ENCODE measurements around the gene SERPINA10.
"Not testable (repeated sequence)": the region's sequence is repeated elsewhere in the genome, so short reads cannot be mapped to it uniquely, and the experiment has no call there.

Gene SERPINA10

DNA sequence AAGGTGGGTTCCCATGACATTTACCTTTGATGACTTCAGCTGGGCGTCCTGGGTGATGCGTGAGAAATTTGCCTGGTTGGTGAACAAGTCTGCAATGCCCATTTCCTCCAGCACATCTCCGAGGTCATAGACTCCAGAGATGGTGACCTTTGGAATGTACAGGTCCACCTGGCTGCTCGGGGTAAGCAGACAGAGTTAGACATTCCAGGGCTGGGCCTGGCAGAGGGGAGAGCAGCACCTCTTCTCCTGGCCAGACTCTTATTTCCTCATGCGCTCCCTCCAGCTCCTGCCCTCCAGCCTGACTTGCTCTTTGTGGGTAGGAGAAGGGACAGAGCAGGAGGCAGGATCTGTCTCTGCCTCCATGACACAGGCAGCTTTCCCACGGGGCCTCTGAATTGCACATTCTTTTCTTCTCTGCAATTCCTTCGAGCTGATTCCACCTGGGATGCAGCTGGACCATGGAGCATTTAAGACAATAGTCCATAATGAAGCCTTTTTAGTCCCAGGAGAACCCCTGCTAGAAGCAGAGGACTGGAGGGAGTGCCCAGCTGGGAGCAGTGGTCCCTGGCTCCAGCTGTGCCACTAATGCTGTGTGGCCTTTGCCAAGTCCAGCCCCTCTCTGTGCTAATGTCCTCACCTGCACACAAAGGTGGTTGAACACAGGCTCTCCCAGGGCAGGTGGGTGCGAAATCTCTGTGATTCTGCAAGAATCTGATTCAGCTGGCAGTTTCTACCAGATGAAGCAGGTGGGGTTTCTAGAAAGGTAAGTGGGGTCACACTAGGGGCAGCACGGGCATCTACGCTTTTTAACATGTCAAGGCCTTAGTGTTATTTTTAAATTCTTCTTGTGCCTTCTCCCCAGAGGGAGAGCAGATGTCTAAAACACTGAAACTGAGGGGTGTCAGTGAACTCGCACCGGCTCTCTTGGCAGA, 13.2 kb upstream of the SERPINA10 start:
- TF ChIP-seq, protein P1, sequence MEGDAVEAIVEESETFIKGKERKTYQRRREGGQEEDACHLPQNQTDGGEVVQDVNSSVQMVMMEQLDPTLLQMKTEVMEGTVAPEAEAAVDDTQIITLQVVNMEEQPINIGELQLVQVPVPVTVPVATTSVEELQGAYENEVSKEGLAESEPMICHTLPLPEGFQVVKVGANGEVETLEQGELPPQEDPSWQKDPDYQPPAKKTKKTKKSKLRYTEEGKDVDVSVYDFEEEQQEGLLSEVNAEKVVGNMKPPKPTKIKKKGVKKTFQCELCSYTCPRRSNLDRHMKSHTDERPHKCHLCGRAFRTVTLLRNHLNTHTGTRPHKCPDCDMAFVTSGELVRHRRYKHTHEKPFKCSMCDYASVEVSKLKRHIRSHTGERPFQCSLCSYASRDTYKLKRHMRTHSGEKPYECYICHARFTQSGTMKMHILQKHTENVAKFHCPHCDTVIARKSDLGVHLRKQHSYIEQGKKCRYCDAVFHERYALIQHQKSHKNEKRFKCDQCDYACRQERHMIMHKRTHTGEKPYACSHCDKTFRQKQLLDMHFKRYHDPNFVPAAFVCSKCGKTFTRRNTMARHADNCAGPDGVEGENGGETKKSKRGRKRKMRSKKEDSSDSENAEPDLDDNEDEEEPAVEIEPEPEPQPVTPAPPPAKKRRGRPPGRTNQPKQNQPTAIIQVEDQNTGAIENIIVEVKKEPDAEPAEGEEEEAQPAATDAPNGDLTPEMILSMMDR (IDR thresholded peaks at IDR 0.05; ENCODE audit: borderline replicate concordance, control extremely low read depth, extremely low read depth, insufficient read depth, missing control alignments), result no peak
- DNase-seq (ENCODE audit: low spot score), result no peak
- in situ Hi-C loops (cut with MboI; ENCODE audit: low sequenced_read_pairs, unreplicated experiment), result no loop called here

DNA sequence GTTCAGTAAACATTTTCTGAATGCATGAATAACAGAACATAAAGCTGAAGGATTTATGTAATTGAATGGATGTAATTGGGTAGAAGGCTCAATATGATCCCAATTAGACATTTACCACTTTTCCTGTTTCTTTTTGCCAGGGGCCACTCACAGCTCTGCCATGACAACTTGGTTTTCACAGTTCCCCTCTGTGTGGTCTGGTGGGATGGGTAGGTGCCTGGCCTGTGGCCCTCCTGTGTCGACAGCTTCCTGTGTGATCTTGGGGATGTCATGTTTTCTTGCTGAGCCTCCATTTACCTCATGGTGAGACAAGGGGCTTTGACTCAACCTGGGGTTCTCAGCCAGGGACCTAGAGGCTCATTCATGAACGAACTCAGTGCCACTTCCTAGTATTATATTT, 12.6 kb upstream of the SERPINA10 start:
- in situ Hi-C loops (cut with MboI; ENCODE audit: low sequenced_read_pairs, unreplicated experiment), result no loop called here
- DNase-seq (ENCODE audit: low spot score), result no peak
- TF ChIP-seq, protein P1 (IDR thresholded peaks at IDR 0.05; ENCODE audit: borderline replicate concordance, control extremely low read depth, extremely low read depth, insufficient read depth, missing control alignments), result no peak

DNA sequence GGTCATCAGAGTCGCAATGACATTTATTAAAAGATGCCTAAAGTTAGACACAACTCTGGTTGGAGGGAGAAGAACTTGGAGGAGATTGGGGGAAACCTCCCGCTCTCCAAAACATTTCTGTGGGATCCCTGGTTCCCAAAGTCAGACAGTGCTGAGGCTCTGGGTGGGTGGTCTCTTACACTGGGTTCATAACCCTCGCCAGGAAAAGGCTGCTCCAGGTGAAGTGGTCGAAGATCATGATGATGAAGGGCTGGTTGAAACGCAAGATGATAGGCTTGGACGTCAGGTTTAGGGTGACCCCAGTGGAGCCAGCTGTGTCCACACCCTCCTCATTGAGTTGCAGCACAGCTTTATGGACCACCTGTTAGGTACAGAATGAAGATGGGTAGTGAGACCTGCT, 11.2 kb upstream of the SERPINA10 start:
- TF ChIP-seq, protein P1 (IDR thresholded peaks at IDR 0.05; ENCODE audit: borderline replicate concordance, control extremely low read depth, extremely low read depth, insufficient read depth, missing control alignments), result no peak
- in situ Hi-C loops (cut with MboI; ENCODE audit: low sequenced_read_pairs, unreplicated experiment), result no loop called here
- DNase-seq (ENCODE audit: low spot score), result no peak

DNA sequence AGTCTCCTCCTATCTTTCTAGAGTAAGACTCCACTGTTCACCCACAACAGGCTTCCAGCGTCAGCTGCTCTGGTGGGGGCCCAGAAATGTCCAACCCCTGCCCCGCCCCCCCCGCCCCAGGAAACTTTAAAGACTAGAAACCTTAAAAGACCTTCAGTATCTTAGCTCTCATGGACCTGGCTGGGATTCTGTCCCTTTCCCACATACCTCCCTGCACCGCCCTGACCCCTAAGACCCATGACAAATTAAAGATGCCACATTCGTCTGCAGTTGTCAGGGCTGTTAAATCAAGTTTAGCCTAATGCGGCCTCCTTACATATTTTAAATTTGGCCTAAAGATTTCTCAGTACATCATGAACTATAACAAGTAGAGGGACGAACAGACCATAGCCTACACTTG, 10.0 kb upstream of the SERPINA10 start:
- TF ChIP-seq, protein P1 (IDR thresholded peaks at IDR 0.05; ENCODE audit: borderline replicate concordance, control extremely low read depth, extremely low read depth, insufficient read depth, missing control alignments), result no peak
- DNase-seq (ENCODE audit: low spot score), result no peak
- in situ Hi-C loops (cut with MboI; ENCODE audit: low sequenced_read_pairs, unreplicated experiment), result no loop called here

DNA sequence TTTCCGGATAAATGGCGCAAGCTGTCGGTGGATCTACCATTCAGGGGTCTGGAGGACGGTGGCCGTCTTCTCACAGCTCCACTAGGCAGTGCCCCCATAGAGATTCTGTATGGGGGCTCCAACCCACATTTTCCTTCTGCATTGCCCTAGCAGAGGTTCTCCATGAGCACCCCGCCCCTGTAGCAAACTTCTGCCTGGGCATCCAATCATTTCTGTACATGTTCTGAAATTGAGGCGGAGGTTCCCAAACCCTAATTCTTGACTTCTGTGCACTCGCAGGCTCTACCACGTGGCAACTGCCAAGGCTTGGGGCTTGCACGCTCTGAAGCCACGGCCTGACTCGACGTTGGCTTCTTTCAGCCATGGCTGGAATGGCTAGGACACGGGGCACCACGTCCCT, 5.1 kb upstream of the SERPINA10 start:
- TF ChIP-seq, protein P1 (IDR thresholded peaks at IDR 0.05; ENCODE audit: borderline replicate concordance, control extremely low read depth, extremely low read depth, insufficient read depth, missing control alignments), result no peak
- in situ Hi-C loops (cut with MboI; ENCODE audit: low sequenced_read_pairs, unreplicated experiment), result no loop called here
- DNase-seq (ENCODE audit: low spot score), result no peak

DNA sequence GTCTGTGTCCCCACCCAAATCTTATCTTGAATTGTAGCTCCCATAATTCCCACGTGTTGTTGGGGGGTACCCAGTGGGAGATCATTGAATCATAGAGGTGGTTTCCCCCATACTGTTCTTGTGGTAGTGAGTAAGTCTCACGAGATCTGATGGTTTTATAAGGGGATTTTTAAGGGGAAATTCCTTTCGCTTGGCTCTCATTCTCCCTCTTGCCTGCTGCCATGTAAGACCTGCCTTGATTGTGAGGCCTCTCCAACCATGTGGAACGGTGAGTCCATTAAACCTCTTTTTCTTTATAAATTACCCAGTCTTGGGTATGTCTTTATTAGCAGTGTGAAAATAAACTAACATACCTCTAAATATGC, 3.1 kb upstream of the SERPINA10 start:
- DNase-seq (ENCODE audit: low spot score); in situ Hi-C loops (cut with MboI; ENCODE audit: low sequenced_read_pairs, unreplicated experiment): not testable (repeated sequence)

DNA sequence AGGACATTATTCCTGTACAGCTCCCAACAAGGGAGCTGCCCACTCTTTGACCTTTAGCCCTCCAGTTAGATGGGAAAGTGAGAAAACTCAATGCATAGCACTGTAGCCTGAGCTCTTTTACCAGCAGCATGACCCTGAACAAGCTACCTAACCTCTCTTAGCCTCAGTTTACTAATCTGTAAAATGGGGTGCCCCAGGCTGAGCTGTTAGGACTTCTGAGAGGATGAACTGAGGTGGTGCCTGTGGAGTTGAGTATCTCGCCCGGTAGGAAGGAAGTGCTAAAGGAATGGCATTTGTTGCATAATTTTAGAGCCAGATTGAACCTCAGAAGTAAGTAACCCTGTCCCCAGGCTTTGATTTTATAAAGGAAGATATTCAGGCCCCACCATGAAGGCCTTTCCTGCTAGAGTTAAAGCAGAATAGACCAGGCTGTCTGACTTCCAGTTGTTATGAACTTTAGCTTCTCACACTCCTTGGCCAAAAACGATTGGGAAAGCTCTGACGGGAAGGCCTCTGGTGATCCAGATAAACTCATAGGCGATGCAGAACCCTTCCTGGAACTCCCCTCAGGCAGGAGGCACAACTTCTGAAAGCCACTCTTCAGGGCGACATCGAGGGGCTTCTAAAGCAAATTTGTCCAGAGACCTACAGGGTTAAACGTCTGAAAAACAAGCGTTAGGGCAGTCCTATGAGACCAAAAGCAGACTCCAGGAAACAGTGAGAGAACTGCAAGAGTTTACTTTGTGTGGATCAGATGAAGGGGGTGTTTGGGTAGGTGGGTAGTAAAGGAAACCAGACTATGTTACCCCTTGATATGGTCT, 2.5 kb upstream of the SERPINA10 start:
- in situ Hi-C loops (cut with MboI; ENCODE audit: low sequenced_read_pairs, unreplicated experiment), result no loop called here
- DNase-seq (ENCODE audit: low spot score), result no peak

More for the DNA sequence above, 2.5 kb upstream of the SERPINA10 start:
- TF ChIP-seq, protein P1 (IDR thresholded peaks at IDR 0.05; ENCODE audit: borderline replicate concordance, control extremely low read depth, extremely low read depth, insufficient read depth, missing control alignments), result no peak
